PC-3 (cell line): ENCODE data around the gene UBQLN4. TPM values are rescaled to one million over a fixed set of nuclear protein-coding genes. Genes with fewer than 3 reads are reported as not detected.

Experiments used
- ATAC-seq: fragments of 200-7000 bp; cut with Tn5 transposase; 2 replicates; pipeline ENCODE4 v1.9.1; 2020; ENCODE audit warnings: mild to moderate bottlenecking, moderate library complexity
- BruUV-seq: library from RNA; stranded (reverse); fragments of 400-500 nt; replicated peaks from 2 replicates; lab custom pipeline; 2021; lab: Mats Ljungman, UMichigan
- CTCF ChIA-PET: fragments of 300-600 bp; sonication (Branson Sonifier 250); formaldehyde crosslinking; loops from one replicate; lab custom pipeline; 2022; ENCODE audit warnings: antibody characterized with exemption; lab: Charles Lee
- POLR2A ChIA-PET: fragments of 300-600 bp; sonication (Branson Sonifier 250); formaldehyde crosslinking; loops from one replicate; lab custom pipeline; 2022; ENCODE audit warnings: antibody characterized with exemption; ENCODE audit not compliant: unreplicated experiment; lab: Charles Lee
- DNase-seq: peaks from one replicate; pipeline ENCODE4 v3.0.0-alpha.2; 2015
- H2AFZ ChIP-seq: fragments of 300-600 bp; sonication (generic); 2 replicates; pipeline ENCODE4 v1.6.0; 2016; ENCODE audit warnings: antibody characterized with exemption, low read length
- H3F3A ChIP-seq: fragments of 300-600 bp; sonication (generic); one replicate; pipeline ENCODE4 v1.6.0; 2017; ENCODE audit warnings: antibody characterized with exemption, low read length, control low read depth, mild to moderate bottlenecking; ENCODE audit not compliant: unreplicated experiment
- H3K27ac ChIP-seq: fragments of 300-600 bp; sonication (generic); 2 replicates; pipeline ENCODE4 v1.5.1; 2016; ENCODE audit warnings: mild to moderate bottlenecking, low read length
- H3K27me3 ChIP-seq: fragments of 300-600 bp; sonication (generic); 2 replicates; pipeline ENCODE4 v1.6.1; 2016; ENCODE audit warnings: low read length, mixed read lengths
- H3K36me3 ChIP-seq: fragments of 300-600 bp; sonication (generic); 2 replicates; pipeline ENCODE4 v1.6.1; 2016; ENCODE audit warnings: low read depth, mixed run types, low read length, mixed read lengths
- H3K4me1 ChIP-seq: fragments of 300-600 bp; sonication (generic); 2 replicates; pipeline ENCODE4 v1.5.1; 2016; ENCODE audit warnings: low read length; ENCODE audit not compliant: insufficient read depth
- H3K4me2 ChIP-seq: fragments of 300-600 bp; sonication (generic); 2 replicates; pipeline ENCODE4 v1.6.0; 2016; ENCODE audit warnings: low read length
- H3K4me3 ChIP-seq: fragments of 300-600 bp; sonication (generic); 2 replicates; pipeline ENCODE4 v1.5.1; 2016; ENCODE audit warnings: mild to moderate bottlenecking, low read length, mixed read lengths
- H3K79me2 ChIP-seq: fragments of 300-600 bp; sonication (generic); 2 replicates; pipeline ENCODE4 v1.6.1; 2017; ENCODE audit warnings: low read length, mixed read lengths
- H3K9ac ChIP-seq: fragments of 300-600 bp; sonication (generic); 2 replicates; pipeline ENCODE4 v1.6.0; 2016; ENCODE audit warnings: mild to moderate bottlenecking, low read length
- H3K9me2 ChIP-seq: fragments of 300-600 bp; sonication (generic); replicated peaks from 2 replicates; pipeline ENCODE4 v1.6.1; 2016; ENCODE audit warnings: mixed run types, low read length, mixed read lengths
- H3K9me3 ChIP-seq: fragments of 300-600 bp; sonication (generic); 2 replicates; pipeline ENCODE4 v1.6.1; 2016; ENCODE audit warnings: low read length, mixed read lengths
- H4K20me1 ChIP-seq: fragments of 300-600 bp; sonication (generic); 2 replicates; pipeline ENCODE4 v1.6.1; 2016; ENCODE audit warnings: low read length, mixed read lengths
- CTCF ChIP-seq: fragments of 300-600 bp; sonication (generic); conservative IDR thresholded peaks from 2 replicates; pipeline ENCODE4 v1.5.1; 2017; ENCODE audit warnings: antibody characterized with exemption, low read depth, mild to moderate bottlenecking, low read length
- EZH2 ChIP-seq: fragments of 300-600 bp; sonication (generic); IDR thresholded peaks from one replicate; pipeline ENCODE4 v1.6.1; 2017; ENCODE audit warnings: antibody characterized with exemption, mild to moderate bottlenecking, low read length; ENCODE audit not compliant: unreplicated experiment
- EZH2phosphoT487 ChIP-seq: fragments of 300-600 bp; sonication (generic); IDR thresholded peaks from 2 replicates; pipeline ENCODE4 v1.6.1; 2018; ENCODE audit warnings: mild to moderate bottlenecking, antibody characterized with exemption, low read length, borderline replicate concordance
- intact Hi-C: fragments of 100-400 bp; cut with micrococcal nuclease; formaldehyde crosslinking; loops from 2 replicates; pipeline ENCODE4 v1.9.0; 2023
- total RNA-seq: library from RNA; depleted of rRNA; stranded (reverse); fragments of >200 nt; gene quantifications from 2 replicates; pipeline ENCODE4 v1.2.3, GENCODE V29; 2014

The UBQLN4 gene
- total RNA-seq, 1 experiment from 2014 or later = 45.4 TPM

DNA sequence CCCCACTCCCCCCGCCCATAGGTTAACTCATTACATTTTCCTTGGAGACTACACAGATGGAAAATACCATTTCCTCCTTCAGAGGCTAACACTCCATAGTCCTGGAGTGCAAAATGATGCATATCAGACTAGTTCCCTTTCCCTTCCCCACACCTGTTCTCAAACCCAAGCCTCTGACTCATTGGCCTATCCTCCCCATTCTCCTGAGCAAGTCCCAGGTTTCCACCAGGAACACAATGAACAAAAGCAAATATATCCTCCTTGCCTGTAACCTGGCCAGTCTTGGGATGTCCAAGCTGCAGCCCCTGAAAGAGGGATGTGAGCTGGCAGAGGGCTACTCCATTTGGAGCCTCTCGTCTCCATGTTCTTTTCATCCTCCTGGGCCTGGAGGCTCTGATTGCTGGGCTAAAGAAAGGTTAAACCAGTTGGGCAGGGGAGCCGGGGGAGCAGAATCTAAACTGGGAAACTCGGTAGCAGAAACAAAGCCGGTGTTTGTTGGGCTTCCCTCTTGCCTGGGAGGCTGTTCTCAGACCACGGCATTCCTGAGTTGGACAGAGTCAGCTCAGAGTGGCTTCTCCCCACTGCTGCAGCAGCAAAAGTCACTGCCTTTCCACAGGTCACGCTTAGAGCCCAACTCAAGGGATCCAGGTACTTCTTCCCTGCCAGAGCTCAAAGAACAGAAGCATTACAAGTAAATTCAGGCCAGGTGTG, 46.8 kb downstream of the UBQLN4 start:
- peak; percentile 58 for DNase-seq
- H3K27me3 ChIP-seq = no peaks in the 10 kb centered on the region
- intact Hi-C loops = no loop called here
- H3K9me2 ChIP-seq = no peaks in the 10 kb centered on the region
- peaks cover 28% of the 10 kb centered on the region for H3K36me3 ChIP-seq
- H4K20me1 ChIP-seq = 0 out of 2 replicates have a peak, but pooled peaks cover 4% of the 10 kb centered on the region
- peaks cover 16% of the 10 kb centered on the region for H3K4me1 ChIP-seq
- BruUV-seq = no TSS peak
- TF ChIP-seq EZH2phosphoT487 (no peak), EZH2 (no peak), CTCF (no peak)
- H3K9me3 ChIP-seq = no peaks in the 10 kb centered on the region
- no peaks in the 10 kb centered on the region for H3K79me2 ChIP-seq
- ChIA-PET CTCF (no interaction called here), POLR2A (no interaction called here)
- peak; percentile 32 for ATAC-seq
- no peak overlapping the region for H3K4me2 ChIP-seq
- peaks cover 10% of the 10 kb centered on the region for H3F3A ChIP-seq
- H3K4me3 ChIP-seq = no peak overlapping the region
- H3K27ac ChIP-seq = peak overlapping the region; percentile 40
- no peak overlapping the region for H3K9ac ChIP-seq
- H2AFZ ChIP-seq = no peak overlapping the region

DNA sequence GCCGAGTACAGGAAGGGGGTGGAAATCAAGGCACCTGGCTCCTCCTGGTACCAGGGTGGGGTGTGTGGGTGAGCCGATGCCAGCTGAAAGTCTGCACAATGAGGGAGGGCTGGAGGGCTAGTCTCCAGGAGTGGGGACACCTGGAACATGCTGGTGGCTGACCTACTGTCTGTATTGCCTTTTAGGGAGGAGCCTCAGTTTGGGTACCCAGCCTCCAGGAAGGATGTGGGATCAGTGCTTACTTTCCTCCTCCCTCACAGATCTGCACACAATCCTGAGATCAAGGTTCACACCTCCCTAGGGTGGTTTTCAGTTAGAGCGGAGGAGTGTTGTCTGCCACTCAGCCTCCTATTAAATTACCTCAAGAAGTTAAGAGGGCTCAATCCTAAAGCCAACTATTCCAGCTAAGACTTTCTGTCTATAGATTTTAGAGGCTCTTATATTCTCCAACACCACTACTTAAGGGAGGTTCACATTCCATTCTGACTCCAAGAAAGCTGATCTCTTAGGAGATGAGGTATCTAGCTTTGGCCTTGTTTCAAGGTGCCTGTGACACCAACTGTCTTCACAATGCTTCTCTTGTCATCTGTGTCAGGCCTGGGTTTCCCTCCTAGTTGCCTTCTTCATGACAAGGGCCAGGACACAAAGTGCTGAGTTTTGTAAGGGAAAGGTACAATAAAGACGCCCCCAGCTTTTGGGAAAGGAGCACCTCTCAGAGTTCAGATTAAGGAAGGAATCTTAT, 48.6 kb downstream of the UBQLN4 start:
- CTCF ChIA-PET = no interaction called here

More for the DNA sequence above, 48.6 kb downstream of the UBQLN4 start:
- Histone ChIP-seq H3F3A (peaks cover 10% of the 10 kb centered on the region), H3K4me1 (peaks cover 16% of the 10 kb centered on the region), H3K36me3 (peaks cover 12% of the 10 kb centered on the region), H3K9me2 (no peaks in the 10 kb centered on the region), H2AFZ (no peak overlapping the region), H4K20me1 (0 out of 2 replicates have a peak, but pooled peaks cover 4% of the 10 kb centered on the region), H3K4me2 (no peak overlapping the region), H3K4me3 (no peak overlapping the region), H3K27ac (no peak overlapping the region), H3K27me3 (no peaks in the 10 kb centered on the region), H3K9ac (no peak overlapping the region), H3K79me2 (no peaks in the 10 kb centered on the region), H3K9me3 (no peaks in the 10 kb centered on the region)
- intact Hi-C loops = loop anchor here (5.0 kb wide), 1 partner anchor 62 kb away; no protein-coding TSS in a partner anchor
- DNase-seq = no peak
- BruUV-seq = no TSS peak
- peak; percentile 12; the same call in 1 of the 2 replicates for ATAC-seq
- POLR2A ChIA-PET = interaction anchor here (0.6 kb wide), 1 partner anchor 26 kb away, joined by 4 read pairs; the partner anchor contains the start of gene ARHGEF2
- no peak for TF ChIP-seq EZH2
- no peak for TF ChIP-seq EZH2phosphoT487
- TF ChIP-seq CTCF = no peak
